ENCODE results near the gene REC114. TPM values are rescaled to one million over a fixed set of nuclear protein-coding genes. Genes with fewer than 3 reads are reported as not detected.
"Not testable (repeated sequence)": the region's sequence is repeated elsewhere in the genome, so short reads cannot be mapped to it uniquely, and the experiment has no call there.

The REC114 gene
- total and polyA plus RNA-seq, 10 of the 15 experiments (the other 5 are each of a cell fraction or from before 2014, with no cell fraction given) = not detected

GRCh38 chr15:73442421-73442820, 543 bp upstream of the REC114 start (continued):
- TF ChIP-seq ZBTB11 (CRISPR knock-in tag; IDR thresholded peaks at IDR 0.05) (no peak), EP300 (IDR thresholded peaks at IDR 0.05; ENCODE audit: borderline replicate concordance in 1 of 2, control insufficient read depth in 1 of 2, low read depth in 2 of 2, low read length in 2 of 2) (no peak), BACH1 (IDR thresholded peaks at IDR 0.05; ENCODE audit: borderline replicate concordance) (no peak), NBN (IDR thresholded peaks at IDR 0.05) (no peak), IRF4 (IDR thresholded peaks at IDR 0.05; ENCODE audit: low read depth, low read length) (no peak), GABPA (IDR thresholded peaks at IDR 0.05; ENCODE audit: low read depth) (no peak), PML (IDR thresholded peaks at IDR 0.05; ENCODE audit: low read length) (no peak), SREBF2 (IDR thresholded peaks at IDR 0.05; ENCODE audit: low read length) (no peak)
- TF ChIP-seq, protein P1, sequence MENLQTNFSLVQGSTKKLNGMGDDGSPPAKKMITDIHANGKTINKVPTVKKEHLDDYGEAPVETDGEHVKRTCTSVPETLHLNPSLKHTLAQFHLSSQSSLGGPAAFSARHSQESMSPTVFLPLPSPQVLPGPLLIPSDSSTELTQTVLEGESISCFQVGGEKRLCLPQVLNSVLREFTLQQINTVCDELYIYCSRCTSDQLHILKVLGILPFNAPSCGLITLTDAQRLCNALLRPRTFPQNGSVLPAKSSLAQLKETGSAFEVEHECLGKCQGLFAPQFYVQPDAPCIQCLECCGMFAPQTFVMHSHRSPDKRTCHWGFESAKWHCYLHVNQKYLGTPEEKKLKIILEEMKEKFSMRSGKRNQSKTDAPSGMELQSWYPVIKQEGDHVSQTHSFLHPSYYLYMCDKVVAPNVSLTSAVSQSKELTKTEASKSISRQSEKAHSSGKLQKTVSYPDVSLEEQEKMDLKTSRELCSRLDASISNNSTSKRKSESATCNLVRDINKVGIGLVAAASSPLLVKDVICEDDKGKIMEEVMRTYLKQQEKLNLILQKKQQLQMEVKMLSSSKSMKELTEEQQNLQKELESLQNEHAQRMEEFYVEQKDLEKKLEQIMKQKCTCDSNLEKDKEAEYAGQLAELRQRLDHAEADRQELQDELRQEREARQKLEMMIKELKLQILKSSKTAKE (IDR thresholded peaks at IDR 0.05; ENCODE audit: low read depth, poor library complexity, severe bottlenecking) = no peak
- TF ChIP-seq, protein P2, sequence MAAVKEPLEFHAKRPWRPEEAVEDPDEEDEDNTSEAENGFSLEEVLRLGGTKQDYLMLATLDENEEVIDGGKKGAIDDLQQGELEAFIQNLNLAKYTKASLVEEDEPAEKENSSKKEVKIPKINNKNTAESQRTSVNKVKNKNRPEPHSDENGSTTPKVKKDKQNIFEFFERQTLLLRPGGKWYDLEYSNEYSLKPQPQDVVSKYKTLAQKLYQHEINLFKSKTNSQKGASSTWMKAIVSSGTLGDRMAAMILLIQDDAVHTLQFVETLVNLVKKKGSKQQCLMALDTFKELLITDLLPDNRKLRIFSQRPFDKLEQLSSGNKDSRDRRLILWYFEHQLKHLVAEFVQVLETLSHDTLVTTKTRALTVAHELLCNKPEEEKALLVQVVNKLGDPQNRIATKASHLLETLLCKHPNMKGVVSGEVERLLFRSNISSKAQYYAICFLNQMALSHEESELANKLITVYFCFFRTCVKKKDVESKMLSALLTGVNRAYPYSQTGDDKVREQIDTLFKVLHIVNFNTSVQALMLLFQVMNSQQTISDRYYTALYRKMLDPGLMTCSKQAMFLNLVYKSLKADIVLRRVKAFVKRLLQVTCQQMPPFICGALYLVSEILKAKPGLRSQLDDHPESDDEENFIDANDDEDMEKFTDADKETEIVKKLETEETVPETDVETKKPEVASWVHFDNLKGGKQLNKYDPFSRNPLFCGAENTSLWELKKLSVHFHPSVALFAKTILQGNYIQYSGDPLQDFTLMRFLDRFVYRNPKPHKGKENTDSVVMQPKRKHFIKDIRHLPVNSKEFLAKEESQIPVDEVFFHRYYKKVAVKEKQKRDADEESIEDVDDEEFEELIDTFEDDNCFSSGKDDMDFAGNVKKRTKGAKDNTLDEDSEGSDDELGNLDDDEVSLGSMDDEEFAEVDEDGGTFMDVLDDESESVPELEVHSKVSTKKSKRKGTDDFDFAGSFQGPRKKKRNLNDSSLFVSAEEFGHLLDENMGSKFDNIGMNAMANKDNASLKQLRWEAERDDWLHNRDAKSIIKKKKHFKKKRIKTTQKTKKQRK (IDR thresholded peaks at IDR 0.05; ENCODE audit: low read depth, low read length) = no peak

DNA sequence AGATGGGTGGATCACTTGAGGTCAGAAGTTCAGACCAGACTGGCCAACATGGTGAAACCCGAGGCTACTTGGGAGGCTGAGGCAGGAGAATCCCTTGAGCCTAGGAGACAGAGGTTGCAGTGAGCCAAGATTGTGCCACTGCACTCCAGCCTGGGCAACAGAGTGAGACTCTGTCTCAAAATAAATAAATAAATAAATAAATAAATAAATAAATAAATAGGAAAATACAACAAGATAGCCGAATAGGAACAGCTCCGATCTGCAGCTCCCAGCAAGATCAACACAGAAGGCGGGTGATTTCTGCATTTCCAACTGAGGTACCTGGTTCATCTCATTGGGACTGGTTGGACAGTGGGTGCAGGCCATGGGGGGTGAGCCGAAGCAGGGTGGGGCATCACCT, 4.5 kb downstream of the REC114 start:
- 41% methylated on average over 5 of the region's 5 CpGs for WGBS (ENCODE audit: insufficient coverage, insufficient replicate concordance, low lambda C conversion rate, missing lambda C conversion rate)
- H4K20me1 ChIP-seq (ENCODE audit: control insufficient read depth, insufficient read depth); H3K4me1 ChIP-seq (ENCODE audit: control insufficient read depth, insufficient read depth, low read length); SMC1A ChIA-PET (ENCODE audit: uncharacterized antibody, unreplicated experiment); H3K27ac ChIP-seq (ENCODE audit: control insufficient read depth, insufficient read depth); ATAC-seq; in situ Hi-C loops (cut with MboI); H3K9me3 ChIP-seq (replicated peaks; ENCODE audit: control insufficient read depth, insufficient read depth, low read length); DNase-seq (ENCODE audit: low read depth, low spot score); H3K9ac ChIP-seq (ENCODE audit: control insufficient read depth, insufficient read depth, low read length); intact Hi-C loops (cut with micrococcal nuclease; ENCODE audit: unreplicated experiment); CTCF ChIA-PET; FAIRE-seq; H3K4me3 ChIP-seq; H3K27me3 ChIP-seq (replicated peaks in 1 of 2; ENCODE audit: control insufficient read depth in 2 of 2, insufficient read depth in 2 of 2, low read length in 1 of 2); H2AFZ ChIP-seq (ENCODE audit: control insufficient read depth, low read depth, low read length); RAD21 ChIA-PET (ENCODE audit: unreplicated experiment); POLR2A ChIA-PET; H3K36me3 ChIP-seq (ENCODE audit: control insufficient read depth in 2 of 2, insufficient read depth in 2 of 2, low read length in 1 of 2); BruUV-seq (replicated peaks); H3K79me2 ChIP-seq (ENCODE audit: control insufficient read depth, insufficient read depth, low read length); H3K4me2 ChIP-seq (ENCODE audit: control insufficient read depth, insufficient read depth): not testable (repeated sequence)

Data from GM12878 (cell line).